GM23248 (cell line): ENCODE measurements around the gene ELMO1. TPM values are rescaled to one million over a fixed set of nuclear protein-coding genes. Genes with fewer than 3 reads are reported as not detected.

ENCODE experiments used
- DNase-seq: peaks from one replicate; pipeline ENCODE4 v3.0.0-alpha.2; 2015
- H2AFZ ChIP-seq: fragments of 200-600 bp; sonication (generic); 2 replicates; pipeline ENCODE4 v1.6.1; 2016; ENCODE audit warnings: antibody characterized with exemption
- H3F3A ChIP-seq: fragments of 200-600 bp; sonication (generic); 2 replicates; pipeline ENCODE4 v1.6.1; 2016; ENCODE audit warnings: mild to moderate bottlenecking, antibody characterized with exemption, mixed run types; ENCODE audit not compliant: insufficient read depth
- H3K27ac ChIP-seq: fragments of 200-600 bp; sonication (generic); 2 replicates; pipeline ENCODE4 v1.5.1; 2016; ENCODE audit warnings: mild to moderate bottlenecking
- H3K27me3 ChIP-seq: fragments of 200-600 bp; sonication (generic); replicated peaks from 2 replicates; pipeline ENCODE4 v1.6.1; 2016; ENCODE audit warnings: mild to moderate bottlenecking; ENCODE audit not compliant: insufficient read depth
- H3K36me3 ChIP-seq: fragments of 200-600 bp; sonication (generic); 2 replicates; pipeline ENCODE4 v1.6.1; 2016; ENCODE audit warnings: low read depth, mild to moderate bottlenecking
- H3K4me1 ChIP-seq: fragments of 200-600 bp; sonication (generic); 2 replicates; pipeline ENCODE4 v1.6.1; 2016; ENCODE audit warnings: mild to moderate bottlenecking; ENCODE audit not compliant: insufficient read depth
- H3K4me2 ChIP-seq: fragments of 200-600 bp; sonication (generic); one replicate; pipeline ENCODE4 v1.6.1; 2016; ENCODE audit warnings: mild to moderate bottlenecking; ENCODE audit not compliant: unreplicated experiment
- H3K4me3 ChIP-seq: fragments of 200-600 bp; sonication (generic); 2 replicates; pipeline ENCODE4 v1.5.1; 2016; ENCODE audit warnings: mild to moderate bottlenecking
- H3K79me2 ChIP-seq: fragments of 200-600 bp; sonication (generic); 2 replicates; pipeline ENCODE4 v1.6.1; 2016; ENCODE audit warnings: mild to moderate bottlenecking; ENCODE audit not compliant: insufficient read depth
- H3K9ac ChIP-seq: fragments of 200-600 bp; sonication (generic); 2 replicates; pipeline ENCODE4 v1.6.1; 2016; ENCODE audit warnings: mild to moderate bottlenecking
- H3K9me2 ChIP-seq: fragments of 200-600 bp; sonication (generic); 2 replicates; pipeline ENCODE4 v1.6.1; 2016; ENCODE audit warnings: mixed run types, mild to moderate bottlenecking, moderate library complexity; ENCODE audit not compliant: insufficient read depth
- H3K9me3 ChIP-seq: fragments of 200-600 bp; sonication (generic); one replicate; pipeline ENCODE4 v1.6.1; 2017; ENCODE audit warnings: low read depth
- H4K20me1 ChIP-seq: fragments of 200-600 bp; sonication (generic); 2 replicates; pipeline ENCODE4 v1.6.0; 2016; ENCODE audit not compliant: insufficient read depth
- EZH2 ChIP-seq: fragments of 200-600 bp; sonication (generic); IDR thresholded peaks from 2 replicates; pipeline ENCODE4 v1.6.1; 2018; ENCODE audit warnings: antibody characterized with exemption, mild to moderate bottlenecking; ENCODE audit not compliant: insufficient read depth, poor library complexity, severe bottlenecking
- EZH2phosphoT487 ChIP-seq: fragments of 200-600 bp; sonication (generic); IDR thresholded peaks from 2 replicates; pipeline ENCODE4 v1.6.1; 2018; ENCODE audit warnings: antibody characterized with exemption, moderate library complexity, mild to moderate bottlenecking, low read depth; ENCODE audit not compliant: insufficient read depth
- WGBS, 2 experiments: methylation state at CpG; one replicate each; pipeline ENCODE4 v1.1.6; 2015 to 2017; ENCODE audit warnings: low lambda C conversion rate in 2 of 2, low coverage in 1 of 2; ENCODE audit errors: missing lambda C conversion rate in 2 of 2; 5-methylcytosine and 5-hydroxymethylcytosine counted together
- in situ Hi-C: fragments of 300-500 bp; cut with MboI; formaldehyde crosslinking; loops from 2 replicates; pipeline ENCODE4 v1.15.0; 2020
- polyA plus RNA-seq: library from polyadenylated mRNA; unstranded; fragments of >200 nt; fragmentation: Nextera tagmentation; extraction: Ambion mirVana; gene quantifications from 2 replicates; pipeline ENCODE4 v1.2.1, GENCODE V29; 2016
- total RNA-seq: library from RNA; depleted of rRNA; stranded (reverse); fragments of >200 nt; shearing (Covaris generic); gene quantifications from 2 replicates; pipeline ENCODE4 v1.2.3, GENCODE V29; 2014

The ELMO1 gene
- total and polyA plus RNA-seq, 2 experiments from 2014 or later: not detected

- Histone ChIP-seq H2AFZ (no peak overlapping the region), H3F3A (no peaks in the 10 kb centered on the region), H3K9ac (no peak overlapping the region), H3K79me2 (no peaks in the 10 kb centered on the region), H3K9me2 (no peaks in the 10 kb centered on the region), H3K9me3 (no peaks in the 10 kb centered on the region), H3K27me3 (no peaks in the 10 kb centered on the region), H3K4me3 (no peak overlapping the region), H3K4me2 (no peak overlapping the region), H4K20me1 (no peaks in the 10 kb centered on the region), H3K36me3 (no peaks in the 10 kb centered on the region), H3K4me1 (no peaks in the 10 kb centered on the region), H3K27ac (no peak overlapping the region)
- in situ Hi-C loops: no loop called here
- 53 to 56% methylated on average over 4 of the region's 4 CpGs for WGBS, 2 experiments
- DNase-seq: no peak
- no peak for TF ChIP-seq EZH2phosphoT487
- TF ChIP-seq EZH2: no peak
Observed at GRCh38 chr7:37107047-37107750, 341.5 kb downstream of the ELMO1 start.

GRCh38 chr7:37105762-37106161 is 342.9 kb downstream of the ELMO1 start:
- Histone ChIP-seq H3K4me3 (no peak overlapping the region), H3K36me3 (no peaks in the 10 kb centered on the region), H3K9me3 (no peaks in the 10 kb centered on the region), H3K4me1 (no peaks in the 10 kb centered on the region), H3K27ac (no peak overlapping the region), H4K20me1 (no peaks in the 10 kb centered on the region), H3K4me2 (no peak overlapping the region), H3F3A (no peaks in the 10 kb centered on the region), H3K79me2 (no peaks in the 10 kb centered on the region), H2AFZ (no peak overlapping the region), H3K9ac (no peak overlapping the region), H3K9me2 (no peaks in the 10 kb centered on the region), H3K27me3 (no peaks in the 10 kb centered on the region)
- WGBS, 2 experiments: 37 to 40% methylated on average over 4 of the region's 4 CpGs
- TF ChIP-seq EZH2: no peak
- in situ Hi-C loops: no loop called here
- DNase-seq: no peak

GRCh38 chr7:37104822-37105518 is 343.7 kb downstream of the ELMO1 start:
- Histone ChIP-seq H3F3A (no peaks in the 10 kb centered on the region), H3K4me2 (no peak overlapping the region), H2AFZ (no peak overlapping the region), H3K79me2 (no peaks in the 10 kb centered on the region), H4K20me1 (no peaks in the 10 kb centered on the region), H3K4me3 (no peak overlapping the region), H3K36me3 (no peaks in the 10 kb centered on the region), H3K4me1 (no peaks in the 10 kb centered on the region), H3K27ac (no peak overlapping the region), H3K9ac (no peak overlapping the region), H3K9me3 (no peaks in the 10 kb centered on the region), H3K27me3 (no peaks in the 10 kb centered on the region), H3K9me2 (no peaks in the 10 kb centered on the region)
- in situ Hi-C loops: no loop called here
- no peak for DNase-seq
- WGBS, 2 experiments: 53 to 55% methylated on average over 6 of the region's 6 CpGs
- no peak for TF ChIP-seq EZH2
- TF ChIP-seq EZH2phosphoT487: no peak

GRCh38 chr7:37102518-37103137 is 346.0 kb downstream of the ELMO1 start:
- no peaks in the 10 kb centered on the region for H3K36me3 ChIP-seq
- H3K4me2 ChIP-seq: no peak overlapping the region
- H3K27me3 ChIP-seq: no peaks in the 10 kb centered on the region
- H2AFZ ChIP-seq: no peak overlapping the region
- no peak overlapping the region for H3K27ac ChIP-seq
- H3K9me3 ChIP-seq: no peaks in the 10 kb centered on the region
- in situ Hi-C loops: no loop called here
- no peak for DNase-seq
- no peak for TF ChIP-seq EZH2
- TF ChIP-seq EZH2phosphoT487: no peak
- H3F3A ChIP-seq: no peaks in the 10 kb centered on the region
- 28 to 37% methylated on average over 2 of the region's 2 CpGs for WGBS, 2 experiments
- no peak overlapping the region for H3K9ac ChIP-seq
- H3K9me2 ChIP-seq: no peaks in the 10 kb centered on the region
- H3K4me1 ChIP-seq: no peaks in the 10 kb centered on the region
- H3K4me3 ChIP-seq: no peak overlapping the region
- H3K79me2 ChIP-seq: no peaks in the 10 kb centered on the region
- H4K20me1 ChIP-seq: no peaks in the 10 kb centered on the region
